H9 (cell line): ENCODE data around the gene NFATC1. TPM values are rescaled to one million over a fixed set of nuclear protein-coding genes. Genes with fewer than 3 reads are reported as not detected.

Source experiments
- DNase-seq: peaks from one replicate; pipeline ENCODE4 v3.0.0-alpha.2; 2017
- H2AFZ ChIP-seq: one replicate; pipeline ENCODE4 v1.6.1; 2013; ENCODE audit warnings: mild to moderate bottlenecking, low read length, control low read depth, moderate library complexity
- H2AK5ac ChIP-seq: 2 replicates; pipeline ENCODE4 v1.6.1; 2013; ENCODE audit warnings: low read length, control low read depth, mixed read lengths; ENCODE audit not compliant: insufficient read length
- H2BK120ac ChIP-seq: one replicate; pipeline ENCODE4 v1.6.1; 2013; ENCODE audit warnings: low read depth, mild to moderate bottlenecking, low read length, control low read depth, inconsistent platforms; ENCODE audit not compliant: poor library complexity, severe bottlenecking
- H2BK12ac ChIP-seq: 2 replicates; pipeline ENCODE4 v1.6.1; 2013; ENCODE audit warnings: low read length, control low read depth, mixed read lengths, low read depth; ENCODE audit not compliant: insufficient read length
- H2BK15ac ChIP-seq: 2 replicates; pipeline ENCODE4 v1.6.1; 2013; ENCODE audit warnings: low read depth, low read length, control low read depth
- H2BK20ac ChIP-seq: one replicate; pipeline ENCODE4 v1.6.1; 2013; ENCODE audit warnings: low read depth, mild to moderate bottlenecking, low read length, control low read depth, inconsistent platforms; ENCODE audit not compliant: poor library complexity, severe bottlenecking
- H2BK5ac ChIP-seq: 2 replicates; pipeline ENCODE4 v1.6.1; 2013; ENCODE audit warnings: low read length, control low read depth, mixed read lengths; ENCODE audit not compliant: insufficient read length
- H3K14ac ChIP-seq: 2 replicates; pipeline ENCODE4 v1.6.1; 2013; ENCODE audit warnings: low read length, control low read depth; ENCODE audit not compliant: insufficient read depth
- H3K18ac ChIP-seq: 2 replicates; pipeline ENCODE4 v1.6.1; 2013; ENCODE audit warnings: low read depth, mild to moderate bottlenecking, mixed read lengths, low read length, control low read depth; ENCODE audit not compliant: insufficient read length
- H3K23ac ChIP-seq: 2 replicates; pipeline ENCODE4 v1.6.1; 2013; ENCODE audit warnings: low read length, control low read depth, mixed read lengths, low read depth; ENCODE audit not compliant: insufficient read length
- H3K23me2 ChIP-seq: 2 replicates; pipeline ENCODE4 v1.6.1; 2013; ENCODE audit warnings: low read depth, mild to moderate bottlenecking, mixed read lengths, low read length, control low read depth; ENCODE audit not compliant: insufficient read length, poor library complexity, severe bottlenecking
- H3K27ac ChIP-seq: 2 replicates; pipeline ENCODE4 v1.5.1; 2013; ENCODE audit warnings: low read length, control low read depth, mixed read lengths, low read depth; ENCODE audit not compliant: insufficient read length
- H3K27me3 ChIP-seq: 2 replicates; pipeline ENCODE4 v1.6.1; 2013; ENCODE audit warnings: low read length, control low read depth, inconsistent platforms; ENCODE audit not compliant: insufficient read depth
- H3K4ac ChIP-seq: 2 replicates; pipeline ENCODE4 v1.6.1; 2013; ENCODE audit warnings: low read depth, mild to moderate bottlenecking, control low read depth, inconsistent platforms, low read length, moderate library complexity
- H3K4me1 ChIP-seq: 2 replicates; pipeline ENCODE4 v1.6.1; 2013; ENCODE audit warnings: low read length, control low read depth, inconsistent platforms; ENCODE audit not compliant: insufficient read depth
- H3K4me2 ChIP-seq: 2 replicates; pipeline ENCODE4 v1.6.1; 2013; ENCODE audit warnings: low read length, control low read depth, mixed read lengths; ENCODE audit not compliant: insufficient read length, insufficient read depth
- H3K56ac ChIP-seq: 2 replicates; pipeline ENCODE4 v1.6.1; 2013; ENCODE audit warnings: low read depth, mild to moderate bottlenecking, mixed read lengths, low read length, control low read depth; ENCODE audit not compliant: insufficient read length
- H3K79me1 ChIP-seq: 2 replicates; pipeline ENCODE4 v1.6.1; 2013; ENCODE audit warnings: low read depth, mild to moderate bottlenecking, moderate library complexity, low read length, control low read depth, inconsistent platforms; ENCODE audit not compliant: insufficient read depth, poor library complexity, severe bottlenecking
- H3K79me2 ChIP-seq: 2 replicates; pipeline ENCODE4 v1.6.1; 2013; ENCODE audit warnings: low read length, control low read depth, inconsistent platforms; ENCODE audit not compliant: insufficient read depth
- H3K9ac ChIP-seq: 2 replicates; pipeline ENCODE4 v1.6.1; 2013; ENCODE audit warnings: low read length, control low read depth, mixed read lengths; ENCODE audit not compliant: insufficient read length; ENCODE audit errors: extremely low read depth
- H3K9me3 ChIP-seq: one replicate; pipeline ENCODE4 v1.6.1; 2013; ENCODE audit warnings: low read depth, low read length, inconsistent platforms; ENCODE audit not compliant: control insufficient read depth
- H3T11ph ChIP-seq: one replicate; pipeline ENCODE4 v1.6.1; 2013; ENCODE audit warnings: mild to moderate bottlenecking, low read length, control low read depth, inconsistent platforms
- H4K20me1 ChIP-seq: one replicate; pipeline ENCODE4 v1.6.1; 2013; ENCODE audit not compliant: control insufficient read depth, insufficient read length, insufficient read depth
- H4K5ac ChIP-seq: 2 replicates; pipeline ENCODE4 v1.6.1; 2013; ENCODE audit warnings: low read depth, mild to moderate bottlenecking, mixed read lengths, low read length, control low read depth; ENCODE audit not compliant: insufficient read length
- H4K8ac ChIP-seq: replicated peaks from 2 replicates; pipeline ENCODE4 v1.6.1; 2013; ENCODE audit warnings: low read length, control low read depth, mixed read lengths, low read depth; ENCODE audit not compliant: insufficient read length
- H4K91ac ChIP-seq: 2 replicates; pipeline ENCODE4 v1.6.1; 2013; ENCODE audit warnings: low read depth, mild to moderate bottlenecking, moderate library complexity, mixed read lengths, low read length, control low read depth; ENCODE audit not compliant: insufficient read length
- H3K27ac Mint-ChIP-seq, 3 experiments: 2 replicates in 2 of 3; 3 replicates in 1 of 3; pipeline ENCODE4 v1.8.0; 2020 to 2021; ENCODE audit warnings: mixed read lengths in 3 of 3, mild to moderate bottlenecking in 1 of 3, moderate library complexity in 1 of 3
- H3K27me3 Mint-ChIP-seq: 2 replicates; pipeline ENCODE4 v1.8.0; 2021; ENCODE audit warnings: low read depth, mild to moderate bottlenecking, moderate library complexity, mixed read lengths
- H3K36me3 Mint-ChIP-seq, 3 experiments: 2 replicates in 2 of 3; 3 replicates in 1 of 3; pipeline ENCODE4 v1.8.0; 2020 to 2021; ENCODE audit warnings: low read depth in 3 of 3, mixed read lengths in 3 of 3; ENCODE audit not compliant: insufficient read depth in 1 of 3
- H3K4me1 Mint-ChIP-seq, 2 experiments: 2 replicates each; pipeline ENCODE4 v1.8.0; 2020; ENCODE audit warnings: mixed read lengths in 2 of 2
- H3K4me3 Mint-ChIP-seq, 2 experiments: 2 replicates in 1 of 2; 3 replicates in 1 of 2; pipeline ENCODE4 v1.8.0; 2020 to 2021; ENCODE audit warnings: mild to moderate bottlenecking in 2 of 2, mixed read lengths in 2 of 2, moderate library complexity in 1 of 2
- H3K9me3 Mint-ChIP-seq, 2 experiments: 2 replicates in 1 of 2; 3 replicates in 1 of 2; pipeline ENCODE4 v1.8.0; 2020; ENCODE audit warnings: mild to moderate bottlenecking in 2 of 2, mixed read lengths in 2 of 2, moderate library complexity in 1 of 2
- WGBS: extraction: QIAGEN DNeasy Blood & Tissue Kit; methylation state at CpG from one replicate; pipeline ENCODE4 v1.1.7; 2013; ENCODE audit warnings: missing lambda C conversion rate, low lambda C conversion rate, mixed read lengths; ENCODE audit not compliant: insufficient read length; ENCODE audit errors: extremely low coverage; 5-methylcytosine and 5-hydroxymethylcytosine counted together
- total RNA-seq: library from RNA; stranded (reverse); gene quantifications from 2 replicates; pipeline ENCODE4 v1.2.1, GENCODE V29; 2021
- TF ChIP-seq, protein P1 (sequence below): fragments of 200-600 bp; sonication (generic); conservative IDR thresholded peaks from 3 replicates; pipeline ENCODE4 v1.8.0; 2021; ENCODE audit warnings: antibody characterized with exemption, mild to moderate bottlenecking

Gene NFATC1
- total RNA-seq, 1 experiment from 2014 or later, result 5.5 TPM

DNA sequence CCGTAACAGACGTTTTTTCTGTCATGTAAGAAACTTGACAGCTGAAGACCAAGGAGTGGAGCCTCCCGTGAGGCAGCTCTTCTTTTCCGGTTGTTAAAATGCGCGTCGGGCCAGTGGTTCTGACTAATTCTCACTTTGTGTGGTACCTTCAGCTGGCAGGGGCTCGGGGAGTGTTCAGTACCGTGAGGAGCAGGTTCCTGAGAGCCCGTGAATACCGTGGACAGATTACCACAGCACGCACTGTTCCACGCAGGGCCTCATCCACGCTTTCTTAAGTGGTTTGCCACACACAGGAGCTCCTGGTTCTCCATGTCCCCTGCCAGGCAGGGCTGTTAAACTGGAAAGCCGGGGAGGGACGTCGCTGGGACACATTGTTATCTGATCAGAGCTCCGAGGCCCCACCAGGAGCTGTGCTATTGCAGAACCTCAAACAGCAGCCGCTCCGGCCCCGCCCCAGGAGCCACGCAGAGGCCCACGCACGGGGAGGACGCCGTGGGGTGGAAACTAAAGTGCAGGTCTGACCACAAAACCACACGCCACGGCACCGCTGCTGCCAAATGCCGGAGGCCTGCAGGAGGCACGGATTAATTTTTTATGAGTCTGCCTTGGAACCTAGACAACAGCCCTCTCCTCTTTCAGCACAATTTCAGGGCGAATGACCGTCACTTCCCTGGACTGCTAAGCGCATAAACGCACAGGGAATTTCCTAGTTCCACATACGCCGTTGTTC, 43.3 kb downstream of the NFATC1 start:
- no peaks in the 10 kb centered on the region for H3K4me1 ChIP-seq
- H3K18ac ChIP-seq, result no peak overlapping the region
- H4K91ac ChIP-seq, result no peak overlapping the region
- H3K14ac ChIP-seq, result no peak overlapping the region
- H3K23me2 ChIP-seq, result no peaks in the 10 kb centered on the region
- H2BK5ac ChIP-seq, result no peak overlapping the region
- H2BK12ac ChIP-seq, result no peak overlapping the region
- no peaks in the 10 kb centered on the region for H3K9me3 ChIP-seq
- no peaks in the 10 kb centered on the region for H3K27me3 ChIP-seq
- Mint-ChIP-seq H3K4me3 (no peak overlapping the region), H3K27ac (peak overlapping the region in 2 of 3 experiments; percentile 9 to 44; a peak in 1 of 7 replicates), H3K9me3 (no peaks in the 10 kb centered on the region), H3K36me3 (no peaks in the 10 kb centered on the region), H3K27me3 (no peaks in the 10 kb centered on the region), H3K4me1 (peaks cover 0 to 3% of the 10 kb centered on the region in 2 experiments; a peak in 2 of 4 replicates)
- H2BK15ac ChIP-seq, result no peak overlapping the region
- TF ChIP-seq, protein P1, sequence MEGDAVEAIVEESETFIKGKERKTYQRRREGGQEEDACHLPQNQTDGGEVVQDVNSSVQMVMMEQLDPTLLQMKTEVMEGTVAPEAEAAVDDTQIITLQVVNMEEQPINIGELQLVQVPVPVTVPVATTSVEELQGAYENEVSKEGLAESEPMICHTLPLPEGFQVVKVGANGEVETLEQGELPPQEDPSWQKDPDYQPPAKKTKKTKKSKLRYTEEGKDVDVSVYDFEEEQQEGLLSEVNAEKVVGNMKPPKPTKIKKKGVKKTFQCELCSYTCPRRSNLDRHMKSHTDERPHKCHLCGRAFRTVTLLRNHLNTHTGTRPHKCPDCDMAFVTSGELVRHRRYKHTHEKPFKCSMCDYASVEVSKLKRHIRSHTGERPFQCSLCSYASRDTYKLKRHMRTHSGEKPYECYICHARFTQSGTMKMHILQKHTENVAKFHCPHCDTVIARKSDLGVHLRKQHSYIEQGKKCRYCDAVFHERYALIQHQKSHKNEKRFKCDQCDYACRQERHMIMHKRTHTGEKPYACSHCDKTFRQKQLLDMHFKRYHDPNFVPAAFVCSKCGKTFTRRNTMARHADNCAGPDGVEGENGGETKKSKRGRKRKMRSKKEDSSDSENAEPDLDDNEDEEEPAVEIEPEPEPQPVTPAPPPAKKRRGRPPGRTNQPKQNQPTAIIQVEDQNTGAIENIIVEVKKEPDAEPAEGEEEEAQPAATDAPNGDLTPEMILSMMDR, result no peak
- H4K20me1 ChIP-seq, result no peaks in the 10 kb centered on the region
- WGBS, result no CpG with 5 or more reads among the region's 37 CpGs
- no peak overlapping the region for H2BK20ac ChIP-seq
- H3K56ac ChIP-seq, result no peak overlapping the region
- no peak overlapping the region for H3K9ac ChIP-seq
- no peak overlapping the region for H2AFZ ChIP-seq
- H4K5ac ChIP-seq, result no peak overlapping the region
- no peak for DNase-seq
- H3K79me1 ChIP-seq, result no peaks in the 10 kb centered on the region
- no peak overlapping the region for H4K8ac ChIP-seq
- no peak overlapping the region for H3T11ph ChIP-seq
- H3K27ac ChIP-seq, result no peak overlapping the region
- no peak overlapping the region for H2AK5ac ChIP-seq
- H3K23ac ChIP-seq, result no peak overlapping the region
- no peak overlapping the region for H3K4ac ChIP-seq
- no peak overlapping the region for H2BK120ac ChIP-seq
- no peak overlapping the region for H3K4me2 ChIP-seq
- H3K79me2 ChIP-seq, result no peaks in the 10 kb centered on the region
